ENCODE results near the gene OR9A2. TPM values are rescaled to one million over a fixed set of nuclear protein-coding genes. Genes with fewer than 3 reads are reported as not detected.

The OR9A2 gene
- total and polyA plus RNA-seq, 4 experiments from 2014 or later: not detected

DNA sequence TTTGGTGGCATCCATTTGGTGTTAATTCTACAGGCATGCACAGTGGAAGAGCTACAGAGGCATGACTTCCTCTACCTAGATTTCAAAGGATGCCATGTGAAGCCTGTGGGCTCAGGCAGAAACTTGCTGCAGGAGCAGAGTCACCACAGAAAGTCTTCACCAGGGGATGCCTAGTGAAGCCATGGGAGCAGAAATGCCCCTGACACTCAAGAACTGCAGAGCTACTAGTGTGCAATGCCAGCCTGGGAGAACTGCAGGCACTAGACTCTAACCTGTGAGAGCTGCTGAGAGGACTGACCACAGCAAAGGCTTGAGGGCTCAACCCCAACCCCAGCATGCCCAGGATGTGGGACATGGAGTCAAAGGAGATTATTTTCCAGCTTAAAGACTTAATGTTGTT is 3.9 kb downstream of the OR9A2 start:
- no peak for DNase-seq
- peaks cover 0 to 7% (median 0%) of the 10 kb centered on the region in 8 donors for H3K9me3 Mint-ChIP-seq
- CTCF ChIA-PET (ENCODE audit: partially characterized antibody): interaction anchor here (1.0 kb wide), 1 partner anchor 15 kb away, joined by 4 read pairs; no protein-coding TSS in a partner anchor
- Histone ChIP-seq H3K27me3 (ENCODE audit: insufficient read depth, low read length) (no peaks in the 10 kb centered on the region), H3K4me3 (ENCODE audit: low read length in 2 of 2) (no peak overlapping the region), H3K9me3 (ENCODE audit: control insufficient read depth in 1 of 2, low read length in 2 of 2) (no peaks in the 10 kb centered on the region), H3K27ac (ENCODE audit: low read depth, low read length) (no peak overlapping the region), H3K36me3 (ENCODE audit: insufficient read depth, low read length) (no peaks in the 10 kb centered on the region), H3K4me1 (ENCODE audit: insufficient read depth, low read length) (no peaks in the 10 kb centered on the region)
- H3K4me3 Mint-ChIP-seq: no peak overlapping the region
- H3K36me3 Mint-ChIP-seq: no peaks in the 10 kb centered on the region
- peaks cover 7 to 14% of the 10 kb centered on the region in 2 donors for H3K27me3 Mint-ChIP-seq
- POLR2A ChIA-PET (ENCODE audit: partially characterized antibody): no interaction called here
- H3K27ac Mint-ChIP-seq: no peak overlapping the region
- intact Hi-C loops (cut with micrococcal nuclease): no loop called here
- H3K4me1 Mint-ChIP-seq: no peaks in the 10 kb centered on the region

DNA sequence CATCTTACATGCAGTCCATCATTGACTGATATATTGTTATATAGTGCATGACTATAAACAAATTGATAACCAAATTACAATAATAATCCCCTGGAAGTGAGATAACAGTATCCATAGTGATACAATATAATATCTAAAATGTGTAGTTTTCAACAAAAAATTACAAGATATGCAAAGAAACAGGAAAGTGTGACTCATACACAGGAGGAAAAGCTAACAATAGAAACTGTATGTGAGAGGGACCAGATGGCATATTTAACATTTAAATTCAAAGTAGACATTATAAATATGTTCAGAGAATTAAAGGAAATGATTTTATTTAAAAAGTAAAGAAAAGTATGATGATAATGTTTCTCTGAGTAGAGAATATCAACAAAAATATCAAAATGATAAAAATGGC is 8.0 kb downstream of the OR9A2 start:
- H3K27ac Mint-ChIP-seq: no peak overlapping the region
- H3K4me1 Mint-ChIP-seq: no peaks in the 10 kb centered on the region
- H3K4me3 Mint-ChIP-seq: no peak overlapping the region
- H3K9me3 Mint-ChIP-seq: peaks cover 0 to 7% (median 0%) of the 10 kb centered on the region in 8 donors
- Histone ChIP-seq H3K36me3 (ENCODE audit: insufficient read depth, low read length) (no peaks in the 10 kb centered on the region), H3K9me3 (ENCODE audit: control insufficient read depth in 1 of 2, low read length in 2 of 2) (no peaks in the 10 kb centered on the region), H3K27me3 (ENCODE audit: insufficient read depth, low read length) (no peaks in the 10 kb centered on the region), H3K4me3 (ENCODE audit: low read length in 2 of 2) (no peak overlapping the region), H3K4me1 (ENCODE audit: insufficient read depth, low read length) (no peaks in the 10 kb centered on the region), H3K27ac (ENCODE audit: low read depth, low read length) (no peak overlapping the region)
- DNase-seq: no peak
- ChIA-PET CTCF (ENCODE audit: partially characterized antibody) (interaction anchor here (1.3 to 4.4 kb wide), 4 partner anchors 11 to 196 kb away, joined by 4 to 31 read pairs (median 8); no protein-coding TSS in a partner anchor), POLR2A (ENCODE audit: partially characterized antibody) (no interaction called here)
- peaks cover 14 to 16% of the 10 kb centered on the region in 2 donors for H3K27me3 Mint-ChIP-seq
- H3K36me3 Mint-ChIP-seq: no peaks in the 10 kb centered on the region
- intact Hi-C loops (cut with micrococcal nuclease): no loop called here

DNA sequence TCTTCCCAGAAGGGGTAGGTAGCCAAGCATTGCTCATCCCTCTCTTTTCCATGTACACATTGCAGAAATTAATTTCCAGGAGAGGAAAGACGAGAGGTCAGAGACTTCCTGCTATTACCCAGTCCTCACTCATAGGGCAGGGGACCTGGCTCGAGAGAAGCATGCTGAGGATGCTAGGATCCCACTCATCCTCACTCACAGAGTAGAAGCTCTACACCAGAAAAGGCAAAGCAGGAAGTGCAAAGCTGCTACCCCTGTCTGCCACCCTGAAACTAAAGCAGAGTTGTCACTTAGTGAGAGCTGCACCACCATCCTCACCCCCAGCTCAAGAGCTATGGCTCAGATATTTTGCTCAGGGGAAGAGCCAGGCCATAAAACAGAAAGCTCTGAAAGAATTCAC is 9.9 kb downstream of the OR9A2 start:
- Histone ChIP-seq H3K4me3 (ENCODE audit: low read length in 2 of 2) (no peak overlapping the region), H3K27me3 (ENCODE audit: insufficient read depth, low read length) (no peaks in the 10 kb centered on the region), H3K9me3 (ENCODE audit: control insufficient read depth in 1 of 2, low read length in 2 of 2) (no peaks in the 10 kb centered on the region), H3K4me1 (ENCODE audit: insufficient read depth, low read length) (no peaks in the 10 kb centered on the region), H3K36me3 (ENCODE audit: insufficient read depth, low read length) (no peaks in the 10 kb centered on the region), H3K27ac (ENCODE audit: low read depth, low read length) (no peak overlapping the region)
- ChIA-PET POLR2A (ENCODE audit: partially characterized antibody) (no interaction called here), CTCF (ENCODE audit: partially characterized antibody) (interaction anchor here (1.2 to 4.4 kb wide), 3 partner anchors 9 to 198 kb away, joined by 3 to 31 read pairs (median 11); no protein-coding TSS in a partner anchor)
- H3K27me3 Mint-ChIP-seq: peaks cover 15 to 22% of the 10 kb centered on the region in 2 donors
- H3K9me3 Mint-ChIP-seq: peaks cover 0 to 7% (median 0%) of the 10 kb centered on the region in 8 donors
- no peaks in the 10 kb centered on the region for H3K4me1 Mint-ChIP-seq
- H3K36me3 Mint-ChIP-seq: no peaks in the 10 kb centered on the region
- intact Hi-C loops (cut with micrococcal nuclease): no loop called here
- DNase-seq: no peak
- no peak overlapping the region for H3K27ac Mint-ChIP-seq
- no peak overlapping the region for H3K4me3 Mint-ChIP-seq

DNA sequence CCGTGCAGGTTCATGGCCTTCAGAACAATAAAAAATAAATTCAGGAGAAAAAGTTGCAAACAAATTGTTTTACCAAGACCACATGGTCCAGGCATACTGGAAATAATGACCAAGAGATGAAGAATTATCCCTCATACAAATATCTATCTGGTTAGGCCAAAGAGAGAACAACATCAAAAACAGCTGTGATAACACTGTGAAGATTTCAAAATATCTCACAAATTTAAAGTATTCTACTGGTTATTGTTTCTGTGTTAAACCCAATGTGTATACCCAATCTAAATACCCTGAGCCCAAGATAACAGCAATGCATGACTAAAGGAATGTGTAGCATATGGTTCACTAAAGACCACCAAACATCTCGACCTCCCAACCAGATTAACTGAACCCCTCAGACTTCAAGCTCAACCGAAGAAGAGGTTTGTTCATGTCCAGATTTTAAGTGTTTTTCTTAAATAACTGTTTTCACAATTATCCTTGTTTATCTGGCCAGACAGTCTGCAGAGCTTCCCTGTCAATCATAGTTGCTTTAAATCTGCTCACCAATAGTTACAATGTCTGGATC is 10.9 kb downstream of the OR9A2 start:
- H3K9me3 ChIP-seq (ENCODE audit: control insufficient read depth in 1 of 2, low read length in 2 of 2): no peaks in the 10 kb centered on the region
- ChIA-PET CTCF (ENCODE audit: partially characterized antibody) (interaction anchor here (0.8 to 4.4 kb wide), 5 partner anchors 8 to 199 kb away, joined by 3 to 31 read pairs (median 7); no protein-coding TSS in a partner anchor), POLR2A (ENCODE audit: partially characterized antibody) (no interaction called here)
- H3K4me1 Mint-ChIP-seq: no peaks in the 10 kb centered on the region
- H3K27me3 ChIP-seq (ENCODE audit: insufficient read depth, low read length): no peaks in the 10 kb centered on the region
- no peak overlapping the region for H3K4me3 ChIP-seq (ENCODE audit: low read length in 2 of 2)
- H3K36me3 Mint-ChIP-seq: no peaks in the 10 kb centered on the region
- no peak overlapping the region for H3K4me3 Mint-ChIP-seq
- no peak overlapping the region for H3K27ac Mint-ChIP-seq
- no peak for DNase-seq
- intact Hi-C loops (cut with micrococcal nuclease): no loop called here
- peaks cover 15 to 22% of the 10 kb centered on the region in 2 donors for H3K27me3 Mint-ChIP-seq
- peaks cover 0 to 7% (median 0%) of the 10 kb centered on the region in 8 donors for H3K9me3 Mint-ChIP-seq
- H3K36me3 ChIP-seq (ENCODE audit: insufficient read depth, low read length): no peaks in the 10 kb centered on the region
- no peak overlapping the region for H3K27ac ChIP-seq (ENCODE audit: low read depth, low read length)
- H3K4me1 ChIP-seq (ENCODE audit: insufficient read depth, low read length): no peaks in the 10 kb centered on the region

DNA sequence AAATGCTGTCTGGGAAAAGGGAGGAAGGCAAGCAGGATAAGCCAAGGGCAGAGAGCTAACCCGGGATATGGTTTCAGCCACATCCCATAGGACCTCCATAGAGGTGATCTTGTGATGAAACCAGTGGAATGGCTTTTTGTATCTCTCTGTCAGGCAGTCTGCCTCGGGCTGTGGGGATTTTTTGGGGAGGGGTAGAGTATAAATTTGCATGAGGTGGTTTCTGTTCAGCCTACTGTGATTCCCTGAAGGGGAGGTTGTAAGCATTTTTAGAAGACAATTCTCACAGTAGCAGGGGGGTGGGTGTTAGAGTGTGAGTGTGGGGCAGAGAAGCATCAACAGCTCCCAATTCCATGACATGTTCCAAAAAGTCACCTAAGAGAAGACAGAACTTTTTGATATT is 11.8 kb downstream of the OR9A2 start:
- POLR2A ChIA-PET (ENCODE audit: partially characterized antibody): no interaction called here
- Mint-ChIP-seq H3K36me3 (no peaks in the 10 kb centered on the region), H3K4me3 (no peak overlapping the region), H3K9me3 (peaks cover 0 to 7% (median 0%) of the 10 kb centered on the region in 8 donors), H3K27ac (peak overlapping the region in 1 of 7 donors; percentile 36), H3K4me1 (no peaks in the 10 kb centered on the region), H3K27me3 (peaks cover 15 to 22% of the 10 kb centered on the region in 2 donors)
- H3K27ac ChIP-seq (ENCODE audit: low read depth, low read length): no peak overlapping the region
- CTCF ChIA-PET (ENCODE audit: partially characterized antibody): interaction anchor here (0.8 to 4.4 kb wide), 4 partner anchors 8 to 401 kb away, joined by 3 to 31 read pairs (median 5); no protein-coding TSS in a partner anchor
- DNase-seq: no peak
- H3K9me3 ChIP-seq (ENCODE audit: control insufficient read depth in 1 of 2, low read length in 2 of 2): no peaks in the 10 kb centered on the region
- no peaks in the 10 kb centered on the region for H3K4me1 ChIP-seq (ENCODE audit: insufficient read depth, low read length)
- H3K36me3 ChIP-seq (ENCODE audit: insufficient read depth, low read length): no peaks in the 10 kb centered on the region
- no peak overlapping the region for H3K4me3 ChIP-seq (ENCODE audit: low read length in 2 of 2)
- intact Hi-C loops (cut with micrococcal nuclease): no loop called here
- H3K27me3 ChIP-seq (ENCODE audit: insufficient read depth, low read length): no peaks in the 10 kb centered on the region

DNA sequence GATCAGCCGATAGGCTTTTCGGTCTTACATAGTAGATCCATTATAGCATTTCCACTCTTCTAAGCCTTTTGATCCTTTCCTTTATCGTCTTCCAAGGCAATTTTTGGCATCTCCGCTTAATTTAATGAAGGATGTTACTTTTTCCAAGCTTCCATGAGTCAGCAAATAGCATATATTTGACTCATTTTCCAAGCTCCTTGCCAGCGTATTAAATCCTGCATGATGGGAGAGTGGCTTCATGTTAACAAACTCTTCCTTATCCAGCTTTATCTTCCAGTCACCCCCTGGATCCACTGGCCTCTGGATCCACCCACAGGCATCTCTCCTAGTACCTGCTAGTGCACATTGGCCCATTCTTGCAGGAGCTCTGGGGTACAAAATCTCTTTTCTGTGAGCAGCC is 13.0 kb downstream of the OR9A2 start:
- no peaks in the 10 kb centered on the region for H3K36me3 ChIP-seq (ENCODE audit: insufficient read depth, low read length)
- POLR2A ChIA-PET (ENCODE audit: partially characterized antibody): no interaction called here
- H3K9me3 ChIP-seq (ENCODE audit: control insufficient read depth in 1 of 2, low read length in 2 of 2): no peaks in the 10 kb centered on the region
- H3K36me3 Mint-ChIP-seq: no peaks in the 10 kb centered on the region
- H3K27me3 Mint-ChIP-seq: peaks cover 15 to 22% of the 10 kb centered on the region in 2 donors
- H3K4me3 Mint-ChIP-seq: no peak overlapping the region
- H3K4me3 ChIP-seq (ENCODE audit: low read length in 2 of 2): no peak overlapping the region
- H3K9me3 Mint-ChIP-seq: peaks cover 0 to 2% (median 0%) of the 10 kb centered on the region in 8 donors
- no peak for DNase-seq
- CTCF ChIA-PET (ENCODE audit: partially characterized antibody): interaction anchor here (1.0 to 14.1 kb wide), 5 partner anchors 8 to 432 kb away, joined by 3 to 291 read pairs (median 6); partner anchors contain the start of gene TAS2R40
- intact Hi-C loops (cut with micrococcal nuclease): no loop called here
- no peaks in the 10 kb centered on the region for H3K4me1 Mint-ChIP-seq
- H3K27ac ChIP-seq (ENCODE audit: low read depth, low read length): no peak overlapping the region
- H3K27me3 ChIP-seq (ENCODE audit: insufficient read depth, low read length): no peaks in the 10 kb centered on the region
- H3K4me1 ChIP-seq (ENCODE audit: insufficient read depth, low read length): no peaks in the 10 kb centered on the region
- H3K27ac Mint-ChIP-seq: no peak overlapping the region

DNA sequence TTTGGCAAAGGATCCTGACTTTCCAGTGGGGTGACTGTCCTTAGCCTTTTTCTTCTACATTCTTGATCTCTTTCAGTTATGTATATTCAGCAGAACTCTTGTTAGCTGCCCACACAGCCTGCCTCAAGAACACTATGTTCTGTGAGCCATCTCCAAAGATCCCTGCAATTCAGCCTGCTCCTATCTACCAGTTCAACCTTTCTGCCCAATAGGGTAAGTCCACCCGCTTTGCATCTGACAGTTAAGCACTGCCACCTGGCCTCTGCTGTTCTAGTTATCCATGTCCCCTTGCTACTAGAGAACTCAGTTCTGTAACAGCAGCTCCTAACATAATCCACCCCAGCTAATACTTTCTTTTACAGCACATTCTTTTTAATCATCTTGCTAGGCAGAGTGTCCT is 13.5 kb downstream of the OR9A2 start:
- intact Hi-C loops (cut with micrococcal nuclease): no loop called here
- Mint-ChIP-seq H3K27me3 (peaks cover 15 to 22% of the 10 kb centered on the region in 2 donors), H3K9me3 (peaks cover 0 to 1% (median 0%) of the 10 kb centered on the region in 8 donors), H3K4me1 (no peaks in the 10 kb centered on the region), H3K4me3 (no peak overlapping the region), H3K36me3 (no peaks in the 10 kb centered on the region), H3K27ac (no peak overlapping the region)
- DNase-seq: no peak
- CTCF ChIA-PET (ENCODE audit: partially characterized antibody): interaction anchor here (1.0 to 14.1 kb wide), 4 partner anchors 8 to 433 kb away, joined by 3 to 291 read pairs (median 8); partner anchors contain the start of gene TAS2R40
- Histone ChIP-seq H3K4me1 (ENCODE audit: insufficient read depth, low read length) (no peaks in the 10 kb centered on the region), H3K27ac (ENCODE audit: low read depth, low read length) (no peak overlapping the region), H3K9me3 (ENCODE audit: control insufficient read depth in 1 of 2, low read length in 2 of 2) (no peaks in the 10 kb centered on the region), H3K4me3 (ENCODE audit: low read length in 2 of 2) (no peak overlapping the region), H3K27me3 (ENCODE audit: insufficient read depth, low read length) (no peaks in the 10 kb centered on the region), H3K36me3 (ENCODE audit: insufficient read depth, low read length) (no peaks in the 10 kb centered on the region)
- POLR2A ChIA-PET (ENCODE audit: partially characterized antibody): no interaction called here
